Activated CD8-positive, alpha-beta memory T cell treated with anti-CD3 and anti-CD28 coated beads, Interleukin-2, amount 10 ng/mL, durations not matched to agents 7 days and 5 days (primary cell): ENCODE data around the gene ZNF333. TPM values are rescaled to one million over a fixed set of nuclear protein-coding genes. Genes with fewer than 3 reads are reported as not detected.
A peak's percentile ranks its signal among the peaks of the same experiment; 100 is the strongest.

Experiments used
- ATAC-seq: fragments of 150-1000 bp; cut with Tn5 transposase; one replicate; pipeline ENCODE4 v1.10.0; 2021; ENCODE audit warnings: moderate library complexity
- CTCF ChIA-PET: fragments of 350-600 bp; sonication (Branson Sonifier 250); formaldehyde crosslinking; loops from one replicate; lab custom pipeline; 2021; ENCODE audit warnings: antibody characterized with exemption; lab: Charles Lee
- DNase-seq: peaks from one replicate; pipeline ENCODE4 v3.0.0-alpha.2; 2020
- H3K27ac Mint-ChIP-seq: one replicate; pipeline ENCODE4 v1.8.0; 2021; ENCODE audit warnings: mild to moderate bottlenecking, mixed read lengths
- H3K27me3 Mint-ChIP-seq: one replicate; pipeline ENCODE4 v1.8.0; 2021; ENCODE audit warnings: mixed read lengths
- H3K36me3 Mint-ChIP-seq: one replicate; pipeline ENCODE4 v1.8.0; 2021; ENCODE audit warnings: mild to moderate bottlenecking, mixed read lengths
- H3K4me1 Mint-ChIP-seq: one replicate; pipeline ENCODE4 v1.8.0; 2021; ENCODE audit warnings: mixed read lengths
- H3K4me3 Mint-ChIP-seq: one replicate; pipeline ENCODE4 v1.8.0; 2021; ENCODE audit warnings: mild to moderate bottlenecking, moderate library complexity, mixed read lengths
- H3K9me3 Mint-ChIP-seq: one replicate; pipeline ENCODE4 v1.8.0; 2022; ENCODE audit warnings: low read depth, mixed read lengths
- total RNA-seq, 2 experiments: library from RNA; stranded (reverse); gene quantifications; one replicate each; pipeline ENCODE4 v1.2.3, GENCODE V29; 2021

Gene ZNF333
- total RNA-seq, 2 experiments from 2014 or later: 8.5 to 11.1 TPM

DNA sequence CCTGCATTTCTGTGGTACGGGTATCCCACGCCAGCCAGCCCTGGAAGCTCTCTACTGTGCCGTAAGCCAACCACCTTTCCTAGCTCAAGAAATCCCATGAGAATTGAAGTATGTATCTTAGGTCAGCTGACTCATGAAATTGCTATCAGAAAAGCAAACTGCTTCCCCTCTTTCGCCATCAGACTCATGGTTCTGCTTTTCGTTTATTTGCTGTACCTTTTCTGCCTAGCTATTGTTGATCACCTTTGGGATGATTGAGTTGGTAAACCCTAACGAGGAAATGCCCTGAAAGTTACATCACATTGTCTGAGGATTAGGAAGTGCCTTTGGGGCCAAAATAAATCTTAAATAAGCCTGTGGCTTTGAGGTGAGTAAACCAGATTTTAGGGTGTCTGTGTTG, 15.1 kb upstream of the ZNF333 start, which contains the start of gene ADGRE3:
TSS of gene ADGRE3 (minus strand) at position 81 of the 400 bp plus-strand sequence. CDS start at position 7, 74 bp downstream.
- ATAC-seq: no peak
- no peaks in the 10 kb centered on the region for H3K4me1 Mint-ChIP-seq
- no peaks in the 10 kb centered on the region for H3K36me3 Mint-ChIP-seq
- no peak within 1 kb of the TSS for H3K27ac Mint-ChIP-seq
- peaks cover 20% of the 10 kb centered on the region for H3K27me3 Mint-ChIP-seq
- no peak for DNase-seq
- peaks cover 3% of the 10 kb centered on the region for H3K9me3 Mint-ChIP-seq
- CTCF ChIA-PET: interaction anchor here (0.8 kb wide), 1 partner anchor 11 kb away, joined by 3 read pairs; no protein-coding TSS in a partner anchor
- H3K4me3 Mint-ChIP-seq: no peak within 1 kb of the TSS

DNA sequence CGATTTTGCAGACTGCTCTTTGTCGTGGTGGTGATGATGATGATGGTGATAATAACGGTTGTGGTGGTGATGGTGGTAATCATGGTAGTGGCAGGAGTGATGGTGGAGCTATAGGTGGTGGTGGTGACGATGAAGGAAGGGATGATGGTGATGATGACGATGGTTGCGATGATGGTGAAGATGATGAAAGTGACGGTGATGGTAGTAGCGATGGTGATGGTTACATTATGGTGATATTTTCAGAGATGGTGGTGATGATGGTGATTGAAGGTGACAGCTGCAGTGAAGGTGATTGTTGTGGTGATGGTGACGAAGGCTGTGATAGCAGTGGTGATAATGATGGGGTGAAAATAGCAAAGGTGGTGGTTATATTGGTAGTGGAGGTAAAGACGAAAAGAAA, 13.1 kb upstream of the ZNF333 start:
- Mint-ChIP-seq H3K27me3 (peaks cover 13% of the 10 kb centered on the region), H3K4me1 (no peaks in the 10 kb centered on the region), H3K27ac (no peak overlapping the region), H3K9me3 (no peaks in the 10 kb centered on the region), H3K36me3 (no peaks in the 10 kb centered on the region), H3K4me3 (no peak overlapping the region)
- no peak for ATAC-seq
- DNase-seq: no peak
- CTCF ChIA-PET: interaction anchor here (0.8 to 1.2 kb wide), 2 partner anchors 9 to 11 kb away, joined by 3 read pairs; no protein-coding TSS in a partner anchor

DNA sequence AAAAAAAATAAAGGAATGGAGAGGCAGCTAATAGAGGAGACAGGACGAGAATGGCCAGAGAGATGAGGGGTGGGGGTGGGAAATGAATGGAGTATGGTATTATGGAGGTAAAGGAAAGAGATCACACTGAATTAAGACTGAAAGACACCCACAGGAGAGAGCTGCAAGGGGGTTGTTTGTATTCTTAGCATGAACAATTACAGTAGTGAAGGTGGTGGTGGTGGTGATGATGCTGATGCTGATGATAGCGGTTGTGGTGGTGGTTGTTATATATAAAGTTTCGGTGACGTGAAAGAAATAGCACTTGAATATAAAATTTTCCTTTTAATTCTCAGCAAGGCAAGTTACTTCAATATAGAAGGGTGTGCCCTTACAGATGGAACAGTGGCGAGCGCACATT, 12.4 kb upstream of the ZNF333 start:
- no peaks in the 10 kb centered on the region for H3K9me3 Mint-ChIP-seq
- peaks cover 13% of the 10 kb centered on the region for H3K27me3 Mint-ChIP-seq
- H3K4me1 Mint-ChIP-seq: no peaks in the 10 kb centered on the region
- CTCF ChIA-PET: interaction anchor here (1.2 kb wide), 1 partner anchor 8 kb away, joined by 3 read pairs; no protein-coding TSS in a partner anchor
- H3K4me3 Mint-ChIP-seq: no peak overlapping the region
- no peak overlapping the region for H3K27ac Mint-ChIP-seq
- H3K36me3 Mint-ChIP-seq: no peaks in the 10 kb centered on the region
- DNase-seq: no peak
- no peak for ATAC-seq

DNA sequence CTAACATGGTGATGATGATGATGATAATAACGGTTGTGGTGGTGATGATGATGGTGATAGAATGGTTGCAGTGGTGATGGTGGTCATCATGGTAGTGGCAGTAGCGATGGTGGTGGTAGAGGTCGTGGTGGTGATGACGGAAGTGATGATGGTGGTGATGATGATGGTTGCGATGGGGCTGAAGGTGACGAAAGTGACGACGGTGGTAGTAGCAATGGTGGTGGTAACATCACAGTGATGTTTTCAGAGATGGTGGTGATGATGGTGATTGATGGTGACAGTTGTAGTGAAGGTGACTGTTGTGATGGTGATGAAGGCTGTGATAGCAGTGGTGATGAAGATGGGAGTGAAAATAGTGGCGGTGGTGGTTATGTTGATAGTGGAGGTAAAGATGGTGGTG, 11.6 kb upstream of the ZNF333 start:
- no peaks in the 10 kb centered on the region for H3K4me1 Mint-ChIP-seq
- H3K9me3 Mint-ChIP-seq: no peaks in the 10 kb centered on the region
- H3K27me3 Mint-ChIP-seq: peaks cover 9% of the 10 kb centered on the region
- H3K36me3 Mint-ChIP-seq: no peaks in the 10 kb centered on the region
- H3K4me3 Mint-ChIP-seq: no peak overlapping the region
- no peak for ATAC-seq
- no peak overlapping the region for H3K27ac Mint-ChIP-seq
- CTCF ChIA-PET: no interaction called here
- no peak for DNase-seq

DNA sequence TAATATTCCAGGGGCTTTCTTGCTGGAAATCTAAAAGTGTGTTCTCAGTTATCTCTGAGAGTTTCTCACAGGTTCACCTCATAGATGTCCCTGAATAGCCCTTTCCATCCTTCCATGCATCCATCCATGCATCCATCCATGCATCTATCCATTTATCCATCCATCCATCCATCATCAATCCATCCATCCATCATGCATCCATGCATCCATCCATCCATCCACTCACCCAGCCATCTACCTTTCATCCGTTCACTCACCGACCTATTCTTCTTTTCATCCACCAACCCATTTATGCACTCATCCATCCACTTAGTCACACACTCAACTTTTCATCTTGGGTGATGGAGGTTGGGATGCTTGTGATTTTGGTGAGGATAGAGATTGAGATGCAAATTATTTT, 7.8 kb upstream of the ZNF333 start:
- DNase-seq (no peak), ATAC-seq (no peak)
- no peaks in the 10 kb centered on the region for H3K36me3 Mint-ChIP-seq
- H3K4me3 Mint-ChIP-seq: no peak overlapping the region
- no peaks in the 10 kb centered on the region for H3K4me1 Mint-ChIP-seq
- no peaks in the 10 kb centered on the region for H3K9me3 Mint-ChIP-seq
- CTCF ChIA-PET: no interaction called here
- H3K27me3 Mint-ChIP-seq: no peaks in the 10 kb centered on the region
- no peak overlapping the region for H3K27ac Mint-ChIP-seq

DNA sequence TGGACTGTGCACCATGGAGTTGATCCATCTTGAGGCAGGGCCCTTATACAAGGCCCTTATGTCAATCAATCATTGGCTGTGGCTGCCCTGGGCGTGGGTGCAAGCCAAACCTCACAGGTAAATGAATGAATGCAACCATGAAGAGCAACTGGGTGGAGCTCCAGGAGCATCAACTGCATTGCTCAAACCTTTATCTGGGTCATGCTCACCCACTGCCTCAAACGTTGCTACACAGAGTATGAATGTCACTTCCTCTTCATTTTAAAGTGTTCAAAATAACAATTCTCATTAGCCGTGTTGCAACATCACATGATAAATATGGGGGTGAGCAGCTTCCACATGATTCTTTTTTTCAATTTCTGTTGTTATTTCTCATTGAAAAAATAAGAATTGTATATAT, 6.4 kb upstream of the ZNF333 start:
- no peaks in the 10 kb centered on the region for H3K36me3 Mint-ChIP-seq
- H3K9me3 Mint-ChIP-seq: no peaks in the 10 kb centered on the region
- no peak overlapping the region for H3K4me3 Mint-ChIP-seq
- no peak for DNase-seq
- H3K27ac Mint-ChIP-seq: no peak overlapping the region
- CTCF ChIA-PET: interaction anchor here (0.5 to 8.6 kb wide), 3 partner anchors 109 to 1828 kb away, joined by 3 to 226 read pairs (median 17); partner anchors contain the start of gene NDUFB7
- H3K27me3 Mint-ChIP-seq: no peaks in the 10 kb centered on the region
- H3K4me1 Mint-ChIP-seq: no peaks in the 10 kb centered on the region
- no peak for ATAC-seq

DNA sequence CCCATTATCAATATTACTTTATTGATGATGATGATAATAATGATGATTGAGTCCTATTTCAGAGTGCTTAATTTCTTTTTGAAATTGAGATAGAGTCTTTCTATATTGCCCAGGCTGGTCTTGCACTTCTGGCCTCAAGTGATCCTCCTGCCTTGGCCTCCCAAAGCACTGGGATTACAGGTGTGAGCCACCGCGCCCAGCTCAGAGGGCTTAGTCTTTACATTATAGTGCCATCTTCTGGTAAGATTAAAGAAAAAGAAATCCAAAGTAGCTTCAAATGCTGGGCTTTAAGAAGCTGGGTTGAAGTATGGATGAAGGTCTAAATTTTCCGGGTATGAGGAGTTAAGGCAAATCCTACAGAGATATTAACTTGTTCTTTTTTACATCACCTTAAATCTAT, 3.4 kb upstream of the ZNF333 start:
- H3K4me3 Mint-ChIP-seq: no peak overlapping the region

DNA sequence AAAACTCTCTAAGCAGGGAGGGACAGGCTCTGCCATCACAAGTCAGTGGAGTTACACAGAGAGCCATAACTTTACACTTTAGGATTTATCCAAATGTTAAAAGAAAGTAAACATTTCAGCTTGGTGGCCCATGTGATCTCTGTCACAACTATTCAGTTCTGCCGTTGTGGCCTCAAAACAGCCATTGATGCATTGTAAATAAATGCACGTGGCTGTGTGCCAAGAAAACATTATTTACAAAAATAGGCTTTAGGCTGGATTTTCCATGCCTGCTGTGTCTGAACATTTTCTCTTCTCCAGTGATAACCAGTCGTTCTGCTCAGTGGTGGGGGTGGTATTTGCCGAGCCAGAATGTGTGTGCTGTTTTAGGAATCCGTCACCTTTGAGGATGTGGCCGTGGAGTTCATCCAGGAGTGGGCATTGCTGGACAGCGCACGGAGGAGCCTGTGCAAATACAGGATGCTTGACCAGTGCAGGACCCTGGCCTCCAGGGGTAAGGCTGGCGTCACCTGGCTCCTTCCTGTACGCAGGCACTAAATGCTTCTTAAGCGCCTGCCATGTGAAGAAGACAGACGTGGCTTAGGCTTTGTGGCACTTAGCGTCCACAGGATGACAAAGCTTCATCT, 4.9 kb downstream of the ZNF333 start:
- Mint-ChIP-seq H3K4me1 (peaks cover 10% of the 10 kb centered on the region), H3K27me3 (no peaks in the 10 kb centered on the region), H3K4me3 (no peak overlapping the region), H3K27ac (no peak overlapping the region), H3K36me3 (peaks cover 18% of the 10 kb centered on the region), H3K9me3 (no peaks in the 10 kb centered on the region)
- no peak for ATAC-seq
- CTCF ChIA-PET: no interaction called here
- no peak for DNase-seq

More for the DNA sequence above, 3.4 kb upstream of the ZNF333 start:
- H3K27me3 Mint-ChIP-seq: no peaks in the 10 kb centered on the region
- ATAC-seq (no peak), DNase-seq (peak; percentile 44)
- H3K27ac Mint-ChIP-seq: no peak overlapping the region
- CTCF ChIA-PET: interaction anchor here (0.7 to 8.6 kb wide), 9 partner anchors 12 to 180 kb away, joined by 3 to 226 read pairs (median 5); partner anchors contain the start of genes ADGRE3 and NDUFB7
- peaks cover 12% of the 10 kb centered on the region for H3K4me1 Mint-ChIP-seq
- H3K9me3 Mint-ChIP-seq: no peaks in the 10 kb centered on the region
- H3K36me3 Mint-ChIP-seq: no peaks in the 10 kb centered on the region

DNA sequence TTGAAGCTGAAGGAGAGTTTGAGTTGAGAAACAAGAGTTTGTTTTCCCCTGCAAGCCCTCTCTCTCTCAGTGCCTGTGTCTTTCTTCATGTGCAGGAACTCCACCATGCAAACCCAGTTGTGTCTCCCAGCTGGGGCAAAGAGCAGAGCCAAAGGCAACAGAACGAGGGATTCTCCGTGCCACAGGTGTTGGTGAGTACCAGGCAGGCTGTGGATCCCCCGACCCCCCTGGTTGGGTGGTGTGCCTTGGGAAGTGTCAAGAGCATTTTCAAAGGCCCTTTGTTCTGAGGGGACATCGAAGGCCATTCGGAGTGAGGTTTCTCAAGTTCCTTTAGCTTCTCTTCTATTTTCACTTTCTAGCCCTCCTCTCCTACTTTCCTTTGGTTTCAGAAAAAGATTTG, 5.6 kb downstream of the ZNF333 start:
- Mint-ChIP-seq H3K4me1 (peaks cover 7% of the 10 kb centered on the region), H3K27me3 (no peaks in the 10 kb centered on the region), H3K4me3 (no peak overlapping the region), H3K36me3 (peaks cover 22% of the 10 kb centered on the region), H3K9me3 (no peaks in the 10 kb centered on the region), H3K27ac (no peak overlapping the region)
- no peak for ATAC-seq
- CTCF ChIA-PET: interaction anchor here (1.5 kb wide), 1 partner anchor 11 kb away, joined by 5 read pairs; no protein-coding TSS in a partner anchor
- DNase-seq: no peak

DNA sequence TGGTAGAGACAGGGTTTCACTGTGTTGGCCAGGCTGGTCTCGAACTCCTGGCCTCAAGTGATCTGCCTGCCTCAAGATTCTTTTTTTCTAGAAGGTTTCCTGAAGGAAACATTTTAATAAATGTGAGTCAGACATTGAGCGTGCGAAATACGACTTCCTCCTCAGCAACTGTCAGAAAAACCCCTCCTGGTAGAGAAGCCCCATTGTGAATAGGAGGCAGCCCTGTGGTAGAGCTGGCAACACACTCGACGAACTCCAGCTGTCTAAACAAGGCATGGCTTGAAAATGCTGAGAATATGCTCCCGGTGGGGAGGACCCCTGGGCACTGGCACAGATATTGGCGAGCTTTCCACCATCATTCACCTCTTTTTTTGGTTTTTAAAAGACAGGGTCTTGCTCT, 9.8 kb downstream of the ZNF333 start:
- no peak for ATAC-seq
- H3K4me1 Mint-ChIP-seq: no peaks in the 10 kb centered on the region
- CTCF ChIA-PET: no interaction called here
- no peak overlapping the region for H3K4me3 Mint-ChIP-seq
- no peak overlapping the region for H3K27ac Mint-ChIP-seq
- DNase-seq: no peak
- H3K36me3 Mint-ChIP-seq: peaks cover 48% of the 10 kb centered on the region
- peaks cover 3% of the 10 kb centered on the region for H3K9me3 Mint-ChIP-seq
- H3K27me3 Mint-ChIP-seq: no peaks in the 10 kb centered on the region

DNA sequence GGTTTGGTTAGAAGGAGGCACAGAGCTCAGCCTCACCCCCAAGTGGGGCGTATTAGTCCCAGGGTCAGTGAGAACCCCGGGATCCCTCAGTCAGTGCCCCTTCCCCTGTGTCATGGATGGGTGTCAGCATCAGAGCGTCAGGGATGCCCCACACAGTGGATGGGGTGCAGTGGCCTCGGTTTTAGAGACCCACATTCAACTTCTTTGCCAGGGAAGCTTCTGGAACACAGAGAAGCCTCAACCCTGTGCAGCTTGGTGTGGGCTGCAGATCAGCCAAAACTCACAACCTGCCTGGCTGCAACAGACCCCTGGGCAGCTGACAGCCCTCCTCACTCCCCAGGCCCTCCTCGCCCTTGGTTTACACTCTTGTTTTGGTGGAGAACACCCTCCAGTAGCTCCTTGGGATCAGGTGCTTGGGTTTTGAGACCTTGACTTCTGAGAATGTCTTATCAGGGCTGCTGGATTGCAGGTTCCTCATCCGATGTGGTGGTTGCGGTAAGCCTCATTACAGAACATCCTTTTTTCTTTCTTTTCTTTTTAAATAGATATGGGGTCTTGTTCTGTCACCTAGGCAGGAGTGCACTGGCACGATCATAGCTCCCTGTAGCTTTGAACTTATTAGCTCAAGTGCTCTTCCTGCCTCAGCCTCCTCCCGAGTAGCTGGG, 11.0 kb downstream of the ZNF333 start:
- DNase-seq (no peak), ATAC-seq (no peak)
- Mint-ChIP-seq H3K4me1 (no peaks in the 10 kb centered on the region), H3K27me3 (no peaks in the 10 kb centered on the region), H3K36me3 (peaks cover 48% of the 10 kb centered on the region), H3K4me3 (no peak overlapping the region), H3K9me3 (peaks cover 3% of the 10 kb centered on the region), H3K27ac (no peak overlapping the region)
- CTCF ChIA-PET: no interaction called here

DNA sequence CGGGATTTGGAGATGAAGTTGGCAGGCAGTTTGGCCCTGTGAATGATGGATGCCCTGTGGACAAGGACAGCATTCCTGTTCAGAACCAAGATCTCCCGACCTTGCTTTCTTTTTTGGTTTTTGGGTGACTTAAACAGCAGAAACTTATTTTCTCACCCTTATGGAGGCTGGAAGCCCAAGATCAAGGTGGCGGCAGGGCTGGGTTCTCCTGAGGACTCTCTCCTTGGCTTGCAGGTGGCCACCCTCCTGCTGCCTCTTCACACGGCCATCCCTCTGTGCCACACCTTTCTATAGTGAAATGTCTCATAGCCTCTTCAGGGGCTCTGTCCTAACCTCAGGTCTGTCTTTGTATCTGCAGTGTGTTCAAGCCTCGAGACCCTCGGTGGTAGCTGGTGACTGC, 14.0 kb downstream of the ZNF333 start:
- Mint-ChIP-seq H3K27me3 (no peaks in the 10 kb centered on the region), H3K4me1 (no peaks in the 10 kb centered on the region), H3K4me3 (no peak overlapping the region), H3K27ac (no peak overlapping the region), H3K36me3 (peaks cover 59% of the 10 kb centered on the region), H3K9me3 (peaks cover 5% of the 10 kb centered on the region)
- CTCF ChIA-PET: no interaction called here
- ATAC-seq (no peak), DNase-seq (no peak)

DNA sequence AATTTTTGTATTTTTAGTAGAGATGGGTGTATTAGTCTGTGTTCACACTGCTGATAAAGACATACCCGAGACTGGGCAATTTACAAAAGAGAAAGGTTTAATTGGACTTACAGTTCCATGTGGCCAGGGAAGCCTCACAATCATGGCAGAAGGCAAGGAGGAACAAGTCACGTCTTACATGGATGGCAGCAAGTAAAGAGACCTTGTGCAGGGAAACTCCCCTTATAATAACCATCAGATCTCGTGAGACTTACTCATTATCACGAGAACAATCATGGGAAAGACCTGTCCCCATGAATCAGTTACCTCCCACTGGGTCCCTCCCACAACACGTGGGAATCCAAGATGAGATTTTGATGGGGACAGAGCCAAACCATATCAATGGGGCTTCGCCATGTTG, 14.6 kb downstream of the ZNF333 start:
- Mint-ChIP-seq H3K27me3 (no peaks in the 10 kb centered on the region), H3K27ac (no peak overlapping the region), H3K9me3 (peaks cover 5% of the 10 kb centered on the region), H3K4me3 (no peak overlapping the region), H3K36me3 (peaks cover 60% of the 10 kb centered on the region), H3K4me1 (no peaks in the 10 kb centered on the region)
- CTCF ChIA-PET: no interaction called here
- no peak for DNase-seq
- ATAC-seq: no peak

DNA sequence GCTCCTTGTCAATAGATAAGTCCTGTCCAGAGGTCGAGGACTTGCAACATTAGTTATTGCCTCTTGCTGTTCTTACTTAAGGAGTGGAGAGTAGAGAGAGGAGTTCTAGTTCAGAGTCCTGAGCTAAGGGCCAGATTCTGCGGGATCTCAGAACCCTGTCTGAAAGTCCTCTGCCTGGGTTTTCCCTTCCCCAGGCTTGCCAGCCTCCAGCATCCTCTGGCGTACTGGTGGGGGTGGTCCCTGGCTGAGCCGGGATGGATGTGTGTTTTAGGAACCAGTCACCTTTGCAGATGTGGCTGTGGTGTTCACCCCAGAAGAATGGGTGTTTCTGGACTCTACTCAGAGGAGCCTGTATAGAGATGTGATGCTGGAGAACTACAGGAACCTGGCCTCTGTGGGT, 26.0 kb downstream of the ZNF333 start:
- no peak overlapping the region for H3K4me3 Mint-ChIP-seq
- CTCF ChIA-PET: no interaction called here
- H3K9me3 Mint-ChIP-seq: peaks cover 53% of the 10 kb centered on the region
- H3K4me1 Mint-ChIP-seq: no peaks in the 10 kb centered on the region
- peaks cover 72% of the 10 kb centered on the region for H3K36me3 Mint-ChIP-seq
- no peak for ATAC-seq
- H3K27me3 Mint-ChIP-seq: no peaks in the 10 kb centered on the region
- no peak for DNase-seq
- H3K27ac Mint-ChIP-seq: no peak overlapping the region
